Esophagus (tissue), 2 donors: ENCODE data around the gene KRT7. TPM values are rescaled to one million over a fixed set of nuclear protein-coding genes. Genes with fewer than 3 reads are reported as not detected.

ENCODE experiments used
- H3K27ac ChIP-seq, 2 donors: one replicate each; pipeline ENCODE4 v1.5.1; 2013; ENCODE audit warnings: low read depth in 2 of 2, mild to moderate bottlenecking in 2 of 2, inconsistent platforms in 1 of 2, low read length in 1 of 2, moderate library complexity in 1 of 2
- H3K27me3 ChIP-seq, 2 donors: one replicate each; pipeline ENCODE4 v1.6.1; 2013; ENCODE audit warnings: low read length in 2 of 2, control low read depth in 1 of 2, mild to moderate bottlenecking in 1 of 2; ENCODE audit not compliant: insufficient read depth in 2 of 2, control insufficient read depth in 1 of 2
- H3K36me3 ChIP-seq, 2 donors: one replicate each; pipeline ENCODE4 v1.6.1; 2013; ENCODE audit warnings: low read length in 1 of 2; ENCODE audit not compliant: control insufficient read depth in 2 of 2, insufficient read depth in 2 of 2
- H3K4me1 ChIP-seq, 2 donors: one replicate each; pipeline ENCODE4 v1.6.1; 2013; ENCODE audit warnings: low read length in 1 of 2; ENCODE audit not compliant: control insufficient read depth in 2 of 2, insufficient read depth in 2 of 2
- H3K4me3 ChIP-seq, 2 donors: one replicate each; pipeline ENCODE4 v1.5.1; 2013; ENCODE audit warnings: low read length in 2 of 2, mild to moderate bottlenecking in 2 of 2, low read depth in 1 of 2, moderate library complexity in 1 of 2
- H3K9me3 ChIP-seq, 2 donors: one replicate each; pipeline ENCODE4 v1.6.1; 2013; ENCODE audit warnings: mild to moderate bottlenecking in 2 of 2, low read depth in 1 of 2, low read length in 1 of 2, moderate library complexity in 1 of 2; ENCODE audit not compliant: control insufficient read depth in 2 of 2, insufficient read depth in 1 of 2
- WGBS, 2 donors: extraction: QIAGEN DNeasy Blood & Tissue Kit; methylation state at CpG; one replicate each; pipeline ENCODE4 v1.1.7; 2013; 5-methylcytosine and 5-hydroxymethylcytosine counted together
- polyA plus RNA-seq, 2 donors: library from polyadenylated mRNA; stranded (reverse); fragments of 200-250 nt; gene quantifications; one replicate each; pipeline ENCODE4 v1.2.3, GENCODE V29; 2013
- donor health status: healthy with polysubstance abuse.
- donor health status: Bipolar disorder and iron deficiency.

KRT7 gene
- polyA plus RNA-seq, 2 donors = 153 to 213 TPM

- Histone ChIP-seq H3K36me3 (no peaks in the 10 kb centered on the region), H3K4me3 (no peak overlapping the region), H3K27me3 (no peaks in the 10 kb centered on the region), H3K9me3 (no peaks in the 10 kb centered on the region), H3K4me1 (peaks cover 10 to 19% of the 10 kb centered on the region in 2 donors), H3K27ac (no peak overlapping the region)
- WGBS, 2 donors = 85 to 86% methylated on average over 7 of the region's 7 CpGs
Observed at GRCh38 chr12:52204931-52205505, 28.0 kb upstream of the KRT7 start.

- WGBS, 2 donors = 90% methylated on average over 4 of the region's 4 CpGs
- H3K27ac ChIP-seq = no peak overlapping the region
Observed at GRCh38 chr12:52205612-52206303, 27.3 kb upstream of the KRT7 start.

GRCh38 chr12:52206304-52207040 lies 26.6 kb upstream of the KRT7 start:
- Histone ChIP-seq H3K4me1 (peaks cover 10 to 24% of the 10 kb centered on the region in 2 donors), H3K36me3 (no peaks in the 10 kb centered on the region), H3K4me3 (no peak overlapping the region), H3K27me3 (no peaks in the 10 kb centered on the region), H3K9me3 (no peaks in the 10 kb centered on the region), H3K27ac (no peak overlapping the region)
- WGBS, 2 donors = 85 to 88% methylated on average over 9 of the region's 9 CpGs

More at GRCh38 chr12:52205612-52206303, 27.3 kb upstream of the KRT7 start:
- no peaks in the 10 kb centered on the region for H3K27me3 ChIP-seq
- H3K36me3 ChIP-seq = no peaks in the 10 kb centered on the region
- peaks cover 10 to 22% of the 10 kb centered on the region in 2 donors for H3K4me1 ChIP-seq
- H3K9me3 ChIP-seq = no peaks in the 10 kb centered on the region
- H3K4me3 ChIP-seq = no peak overlapping the region

- Histone ChIP-seq H3K36me3 (no peaks in the 10 kb centered on the region), H3K27ac (no peak overlapping the region), H3K9me3 (no peaks in the 10 kb centered on the region), H3K4me3 (no peak overlapping the region), H3K4me1 (peaks cover 10 to 24% of the 10 kb centered on the region in 2 donors), H3K27me3 (no peaks in the 10 kb centered on the region)
- WGBS, 2 donors = 83 to 95% methylated on average over 2 of the region's 2 CpGs
Observed at GRCh38 chr12:52207106-52207505, 25.9 kb upstream of the KRT7 start.

- no peaks in the 10 kb centered on the region for H3K27me3 ChIP-seq
- H3K4me1 ChIP-seq = peaks cover 10 to 21% of the 10 kb centered on the region in 2 donors
- H3K36me3 ChIP-seq = no peaks in the 10 kb centered on the region
- 17 to 23% methylated on average over 10 of the region's 10 CpGs for WGBS, 2 donors
- no peaks in the 10 kb centered on the region for H3K9me3 ChIP-seq
- H3K4me3 ChIP-seq = no peak overlapping the region
- H3K27ac ChIP-seq = peak overlapping the region in 1 of 2 donors; percentile 70
Observed at GRCh38 chr12:52207895-52208294, 25.1 kb upstream of the KRT7 start.

DNA sequence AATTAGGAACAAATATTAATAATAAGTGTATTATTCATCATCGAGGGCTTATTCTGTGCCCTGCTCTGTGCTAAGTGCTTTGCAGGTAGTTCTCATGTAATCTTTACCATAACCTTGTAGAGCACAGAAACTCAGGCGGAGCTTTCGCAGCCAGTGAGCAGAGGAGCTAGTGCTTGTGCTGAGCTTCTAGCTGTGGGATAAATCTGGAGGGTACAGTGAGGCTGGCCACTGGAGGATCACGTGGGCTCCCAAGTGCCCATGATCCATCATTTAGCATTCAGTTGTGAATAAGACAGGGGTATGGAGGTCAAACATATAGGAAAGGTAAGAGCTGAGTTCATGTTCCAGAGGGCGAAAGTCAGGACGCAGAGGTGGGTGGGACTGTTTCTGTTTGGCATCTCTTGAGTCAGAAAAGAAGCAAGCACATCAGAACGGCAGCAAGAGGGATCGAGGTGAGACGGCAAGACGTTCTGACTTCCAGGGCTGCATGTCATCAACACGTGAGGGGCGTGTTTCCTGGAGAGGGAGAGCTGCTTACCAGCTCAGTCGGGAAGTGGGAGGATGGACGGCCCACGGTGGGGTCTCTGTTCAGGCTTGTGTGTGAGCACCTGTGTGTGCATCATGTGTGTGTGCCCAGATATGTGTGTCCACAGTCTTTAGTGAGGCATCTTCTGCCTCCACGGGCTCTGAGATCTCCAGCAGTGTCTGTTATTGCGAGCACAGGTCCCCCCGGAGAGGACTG lies 24.4 kb upstream of the KRT7 start:
- no peak overlapping the region for H3K4me3 ChIP-seq
- WGBS, 2 donors = 40 to 54% methylated on average over 18 of the region's 18 CpGs
- H3K36me3 ChIP-seq = no peaks in the 10 kb centered on the region
- no peaks in the 10 kb centered on the region for H3K27me3 ChIP-seq
- no peaks in the 10 kb centered on the region for H3K9me3 ChIP-seq
- peak overlapping the region in 1 of 2 donors; percentile 79 for H3K27ac ChIP-seq
- H3K4me1 ChIP-seq = peaks cover 7 to 22% of the 10 kb centered on the region in 2 donors

DNA sequence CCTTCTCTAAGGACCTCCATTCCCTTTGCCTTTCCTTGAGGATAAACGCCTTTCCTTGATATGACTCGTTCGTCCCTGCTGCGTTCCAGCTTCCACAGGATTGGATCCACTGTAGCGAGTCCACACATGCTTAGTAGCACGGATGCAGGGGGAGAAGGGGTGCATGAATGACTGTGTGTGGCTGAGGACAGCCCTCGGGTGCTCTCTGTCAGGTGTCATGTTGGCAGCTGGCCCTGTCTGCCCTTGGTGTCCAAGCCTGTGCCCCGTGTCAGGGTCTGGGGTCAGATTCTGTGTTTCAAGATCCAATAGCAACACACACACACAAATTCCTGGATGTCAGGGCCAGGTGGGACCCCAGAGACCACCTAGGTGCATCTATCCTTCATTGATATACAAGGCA lies 23.7 kb upstream of the KRT7 start:
- 48 to 52% methylated on average over 8 of the region's 8 CpGs for WGBS, 2 donors
- H3K27ac ChIP-seq = peak overlapping the region in 1 of 2 donors; percentile 85

GRCh38 chr12:52210186-52210924 lies 22.7 kb upstream of the KRT7 start:
- peak overlapping the region in 1 of 2 donors; percentile 85 for H3K27ac ChIP-seq
- WGBS, 2 donors = 62 to 70% methylated on average over 7 of the region's 7 CpGs
- H3K9me3 ChIP-seq = no peaks in the 10 kb centered on the region
- H3K27me3 ChIP-seq = no peaks in the 10 kb centered on the region
- no peaks in the 10 kb centered on the region for H3K36me3 ChIP-seq
- H3K4me3 ChIP-seq = no peak overlapping the region
- peaks cover 4 to 27% of the 10 kb centered on the region in 2 donors for H3K4me1 ChIP-seq

More for the DNA sequence above, 23.7 kb upstream of the KRT7 start:
- no peak overlapping the region for H3K4me3 ChIP-seq
- H3K36me3 ChIP-seq = no peaks in the 10 kb centered on the region
- H3K27me3 ChIP-seq = no peaks in the 10 kb centered on the region
- no peaks in the 10 kb centered on the region for H3K9me3 ChIP-seq
- peaks cover 4 to 27% of the 10 kb centered on the region in 2 donors for H3K4me1 ChIP-seq
